ENCODE measurements around the gene NFAM1.

Gene NFAM1

DNA sequence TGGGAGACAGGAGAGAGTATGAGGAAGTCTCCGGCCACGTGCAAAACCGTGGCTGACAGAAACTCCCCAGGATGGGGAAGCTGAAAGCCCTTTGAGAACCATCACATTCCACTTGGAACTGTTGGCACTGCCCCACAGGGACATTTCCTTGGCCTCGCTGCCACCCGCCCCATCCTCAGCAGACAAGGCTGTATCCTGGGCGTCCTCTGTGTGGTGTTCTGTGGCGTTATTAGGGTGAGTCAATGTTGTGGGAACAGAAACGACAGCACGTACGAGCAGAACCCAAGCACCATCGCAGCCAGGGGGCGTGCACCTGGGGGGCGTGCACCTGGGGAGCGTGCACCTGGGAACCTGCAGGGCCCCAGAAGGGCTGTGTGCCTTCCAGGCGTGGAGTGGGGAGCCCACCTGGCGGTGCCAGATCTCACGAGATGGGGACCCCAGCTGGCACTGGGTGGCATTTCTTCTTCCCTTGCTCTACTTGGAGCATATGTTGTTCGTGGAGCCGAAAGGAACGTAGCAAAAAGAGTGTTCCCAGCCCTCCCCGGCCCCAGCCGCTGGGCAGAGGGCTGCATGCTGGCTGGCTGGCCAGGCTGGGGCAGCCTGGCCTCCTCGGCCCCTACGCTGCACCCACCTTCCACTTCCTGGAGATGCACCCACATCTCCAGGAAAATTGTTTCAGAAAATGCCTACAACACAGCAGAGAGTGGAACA is 35.4 kb downstream of the NFAM1 start:
- Histone ChIP-seq H3K27me3 (ENCODE audit: control insufficient read depth, insufficient read depth, low read length) (peaks cover 6% of the 10 kb centered on the region; the same call in 1 of the 2 replicates), H3K27ac (ENCODE audit: low read depth, low read length) (no peak overlapping the region), H3K4me1 (ENCODE audit: control insufficient read depth, insufficient read depth, low read length) (peaks cover 7% of the 10 kb centered on the region; the same call in 1 of the 2 replicates), H3K9ac (ENCODE audit: low read length) (no peak overlapping the region), H3K4me3 (ENCODE audit: low read depth, low read length) (no peak overlapping the region), H3K36me3 (ENCODE audit: control insufficient read depth, insufficient read depth, low read length) (no peaks in the 10 kb centered on the region), H3K9me3 (ENCODE audit: control insufficient read depth, insufficient read depth, low read depth, low read length) (no peaks in the 10 kb centered on the region)

DNA sequence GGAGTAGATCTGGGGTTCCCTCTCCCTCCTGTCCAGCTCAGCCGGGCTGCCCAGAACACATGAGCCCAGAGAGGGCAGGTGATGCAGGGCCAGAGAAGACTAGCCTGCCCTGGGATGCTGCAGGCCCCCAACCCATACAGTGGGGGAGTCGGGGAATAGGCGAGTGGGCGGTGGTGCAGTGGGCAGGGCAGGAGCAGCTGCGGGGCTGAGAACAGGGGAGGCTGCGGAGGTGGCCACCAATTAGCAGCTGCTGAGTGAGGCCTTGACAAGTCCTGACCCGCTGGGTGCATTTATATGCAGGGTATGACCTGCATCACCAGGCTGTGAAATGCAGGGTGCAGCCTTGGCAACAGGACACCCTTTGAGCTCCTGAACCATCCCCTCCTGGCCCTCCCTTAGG is 43.1 kb downstream of the NFAM1 start:
- H3K27ac ChIP-seq (ENCODE audit: low read depth, low read length): no peak overlapping the region
- H3K27me3 ChIP-seq (ENCODE audit: control insufficient read depth, insufficient read depth, low read length): peaks cover 12% of the 10 kb centered on the region
- H3K9ac ChIP-seq (ENCODE audit: low read length): no peak overlapping the region
- H3K9me3 ChIP-seq (ENCODE audit: control insufficient read depth, insufficient read depth, low read depth, low read length): no peaks in the 10 kb centered on the region
- H3K4me1 ChIP-seq (ENCODE audit: control insufficient read depth, insufficient read depth, low read length): 0 out of 2 replicates have a peak, but pooled peaks cover 4% of the 10 kb centered on the region
- H3K36me3 ChIP-seq (ENCODE audit: control insufficient read depth, insufficient read depth, low read length): no peaks in the 10 kb centered on the region
- H3K4me3 ChIP-seq (ENCODE audit: low read depth, low read length): no peak overlapping the region

DNA sequence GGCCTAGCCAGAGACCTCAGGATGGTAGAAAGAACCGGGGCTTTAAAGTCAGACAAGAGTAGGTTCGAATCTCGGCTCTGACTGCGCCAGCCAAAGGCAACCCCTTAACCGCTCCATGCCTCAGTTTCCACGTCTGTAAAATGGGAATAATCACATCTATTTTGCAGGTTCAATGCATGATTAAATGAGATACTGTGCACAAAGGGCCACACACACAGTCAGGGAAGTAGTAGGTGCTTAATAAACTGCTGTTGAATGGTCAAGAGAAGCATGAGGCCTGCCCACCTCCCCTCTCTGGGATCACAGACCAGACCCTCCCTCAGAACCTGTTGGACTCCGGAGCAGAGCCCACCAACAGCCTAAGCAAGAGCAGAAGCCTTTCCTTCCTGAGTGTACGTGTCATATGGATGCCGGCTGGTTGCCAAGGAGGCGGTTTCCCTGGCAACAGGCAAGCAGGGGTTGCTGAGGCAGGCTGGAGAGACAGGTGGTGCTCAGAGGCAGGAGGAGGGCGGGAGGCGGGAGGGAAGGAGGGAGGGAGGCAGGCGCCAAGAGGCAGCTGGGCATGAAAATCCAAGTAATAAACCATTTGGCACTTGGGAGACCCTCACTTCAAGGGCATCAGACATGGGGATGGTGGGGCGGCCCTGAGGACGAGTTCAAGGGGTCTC is 43.9 kb downstream of the NFAM1 start:
- no peak overlapping the region for H3K4me3 ChIP-seq (ENCODE audit: low read depth, low read length)
- H3K36me3 ChIP-seq (ENCODE audit: control insufficient read depth, insufficient read depth, low read length): no peaks in the 10 kb centered on the region
- 0 out of 2 replicates have a peak, but pooled peaks cover 4% of the 10 kb centered on the region for H3K4me1 ChIP-seq (ENCODE audit: control insufficient read depth, insufficient read depth, low read length)
- no peak overlapping the region for H3K9ac ChIP-seq (ENCODE audit: low read length)
- H3K9me3 ChIP-seq (ENCODE audit: control insufficient read depth, insufficient read depth, low read depth, low read length): no peaks in the 10 kb centered on the region
- no peak overlapping the region for H3K27ac ChIP-seq (ENCODE audit: low read depth, low read length)
- H3K27me3 ChIP-seq (ENCODE audit: control insufficient read depth, insufficient read depth, low read length): peaks cover 12% of the 10 kb centered on the region

DNA sequence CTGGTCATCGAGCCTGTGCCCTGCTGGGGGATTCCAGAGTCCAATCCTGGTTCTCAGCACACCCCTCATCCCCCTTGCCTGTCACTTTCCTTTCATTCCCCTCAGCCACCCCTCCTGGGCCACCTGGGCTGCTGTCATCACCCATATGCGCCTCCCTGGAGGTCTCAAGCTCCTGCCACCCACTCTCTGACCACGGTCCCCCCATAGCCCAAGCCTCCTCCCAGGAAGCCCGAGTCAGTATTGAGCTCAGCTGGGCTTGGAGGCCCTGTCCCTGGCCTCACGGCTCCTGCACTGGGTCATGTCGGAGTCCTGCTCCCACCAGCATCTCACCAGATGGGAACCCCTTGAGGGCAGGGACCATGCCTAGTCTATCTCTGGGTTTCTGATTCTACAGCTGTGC is 44.6 kb downstream of the NFAM1 start:
- H3K9me3 ChIP-seq (ENCODE audit: control insufficient read depth, insufficient read depth, low read depth, low read length): no peaks in the 10 kb centered on the region
- H3K4me1 ChIP-seq (ENCODE audit: control insufficient read depth, insufficient read depth, low read length): 0 out of 2 replicates have a peak, but pooled peaks cover 4% of the 10 kb centered on the region
- H3K27ac ChIP-seq (ENCODE audit: low read depth, low read length): no peak overlapping the region
- no peak overlapping the region for H3K9ac ChIP-seq (ENCODE audit: low read length)
- H3K4me3 ChIP-seq (ENCODE audit: low read depth, low read length): no peak overlapping the region
- no peaks in the 10 kb centered on the region for H3K36me3 ChIP-seq (ENCODE audit: control insufficient read depth, insufficient read depth, low read length)
- H3K27me3 ChIP-seq (ENCODE audit: control insufficient read depth, insufficient read depth, low read length): peaks cover 12% of the 10 kb centered on the region

DNA sequence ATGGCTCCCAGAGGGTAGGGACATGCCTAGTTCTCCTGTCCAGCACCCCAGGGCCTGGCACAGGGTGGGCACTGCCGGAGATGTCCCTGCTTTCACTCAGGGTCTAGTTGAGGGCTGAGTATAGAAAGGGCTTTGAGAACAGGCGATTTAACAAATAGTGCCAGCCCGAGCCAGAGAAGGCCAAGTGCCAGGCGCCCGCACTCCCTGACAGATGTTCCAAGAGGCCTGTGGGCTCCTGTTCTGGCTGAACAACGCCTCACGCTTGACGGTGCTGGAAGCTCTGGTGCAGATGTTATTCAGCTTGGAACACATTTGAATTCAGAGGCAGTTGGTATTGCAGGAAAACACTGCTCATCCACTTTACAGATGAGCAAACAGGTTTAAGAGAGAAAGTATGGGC is 46.5 kb downstream of the NFAM1 start:
- Histone ChIP-seq H3K27me3 (ENCODE audit: control insufficient read depth, insufficient read depth, low read length) (peaks cover 6% of the 10 kb centered on the region), H3K9me3 (ENCODE audit: control insufficient read depth, insufficient read depth, low read depth, low read length) (no peaks in the 10 kb centered on the region), H3K27ac (ENCODE audit: low read depth, low read length) (no peak overlapping the region), H3K4me3 (ENCODE audit: low read depth, low read length) (no peak overlapping the region), H3K9ac (ENCODE audit: low read length) (no peak overlapping the region), H3K36me3 (ENCODE audit: control insufficient read depth, insufficient read depth, low read length) (no peaks in the 10 kb centered on the region), H3K4me1 (ENCODE audit: control insufficient read depth, insufficient read depth, low read length) (peaks cover 14% of the 10 kb centered on the region)

DNA sequence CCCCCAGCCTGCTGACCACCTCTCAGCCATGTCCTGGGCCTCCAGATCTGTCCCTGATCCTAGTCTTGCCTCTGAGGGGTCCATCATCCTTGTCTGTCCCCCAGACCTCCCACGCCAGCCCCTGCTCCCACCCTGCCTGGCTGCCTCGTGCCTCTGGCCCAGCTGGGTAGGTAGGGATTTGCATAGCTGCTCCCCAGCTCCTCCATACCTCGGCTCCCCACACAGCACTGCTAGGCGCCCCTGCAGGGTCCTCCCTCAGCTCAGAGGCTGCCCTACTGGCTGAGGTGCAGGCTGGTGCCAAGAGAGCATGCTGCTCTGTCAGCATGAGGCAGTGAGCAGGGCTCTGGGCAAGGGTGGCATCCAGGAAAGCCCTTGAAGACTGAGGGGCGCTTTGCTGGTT is 47.7 kb downstream of the NFAM1 start:
- H3K4me3 ChIP-seq (ENCODE audit: low read depth, low read length): no peak overlapping the region
- peaks cover 4% of the 10 kb centered on the region for H3K27me3 ChIP-seq (ENCODE audit: control insufficient read depth, insufficient read depth, low read length)
- H3K4me1 ChIP-seq (ENCODE audit: control insufficient read depth, insufficient read depth, low read length): peaks cover 17% of the 10 kb centered on the region

DNA sequence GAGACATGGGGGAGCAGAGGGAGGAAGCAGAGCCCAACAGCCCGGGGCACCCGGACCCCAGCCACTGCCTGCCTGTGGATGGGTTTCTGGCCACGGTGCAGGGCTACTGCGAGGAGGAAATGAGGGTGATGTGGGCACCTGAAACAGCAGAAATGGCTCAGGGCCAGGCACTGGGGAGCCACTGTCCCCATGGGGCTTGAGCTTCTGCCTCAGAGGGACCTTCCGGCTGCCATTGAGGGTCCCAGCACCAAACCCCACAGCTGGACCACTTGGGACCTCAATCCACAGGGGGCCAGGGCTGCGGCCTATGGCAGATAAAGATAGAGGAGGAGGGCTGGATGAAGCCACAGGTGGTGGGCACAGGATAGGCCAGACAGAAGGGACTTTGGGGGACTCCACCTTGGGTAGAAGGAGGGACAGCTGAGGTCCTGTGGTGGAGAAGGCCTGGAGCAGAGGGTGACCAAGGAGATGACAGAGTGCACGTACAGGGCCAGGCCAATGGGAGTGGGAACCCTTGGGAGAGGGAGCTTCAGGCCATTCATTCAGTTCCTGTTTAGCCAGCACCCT is 48.3 kb downstream of the NFAM1 start:
- H3K9ac ChIP-seq (ENCODE audit: low read length): no peak overlapping the region
- H3K27me3 ChIP-seq (ENCODE audit: control insufficient read depth, insufficient read depth, low read length): peaks cover 4% of the 10 kb centered on the region
- H3K4me1 ChIP-seq (ENCODE audit: control insufficient read depth, insufficient read depth, low read length): peaks cover 17% of the 10 kb centered on the region
- no peak overlapping the region for H3K4me3 ChIP-seq (ENCODE audit: low read depth, low read length)
- H3K27ac ChIP-seq (ENCODE audit: low read depth, low read length): no peak overlapping the region
- no peaks in the 10 kb centered on the region for H3K36me3 ChIP-seq (ENCODE audit: control insufficient read depth, insufficient read depth, low read length)
- no peaks in the 10 kb centered on the region for H3K9me3 ChIP-seq (ENCODE audit: control insufficient read depth, insufficient read depth, low read depth, low read length)

More for the DNA sequence above, 47.7 kb downstream of the NFAM1 start:
- H3K9ac ChIP-seq (ENCODE audit: low read length): no peak overlapping the region
- no peak overlapping the region for H3K27ac ChIP-seq (ENCODE audit: low read depth, low read length)
- no peaks in the 10 kb centered on the region for H3K36me3 ChIP-seq (ENCODE audit: control insufficient read depth, insufficient read depth, low read length)
- H3K9me3 ChIP-seq (ENCODE audit: control insufficient read depth, insufficient read depth, low read depth, low read length): no peaks in the 10 kb centered on the region

DNA sequence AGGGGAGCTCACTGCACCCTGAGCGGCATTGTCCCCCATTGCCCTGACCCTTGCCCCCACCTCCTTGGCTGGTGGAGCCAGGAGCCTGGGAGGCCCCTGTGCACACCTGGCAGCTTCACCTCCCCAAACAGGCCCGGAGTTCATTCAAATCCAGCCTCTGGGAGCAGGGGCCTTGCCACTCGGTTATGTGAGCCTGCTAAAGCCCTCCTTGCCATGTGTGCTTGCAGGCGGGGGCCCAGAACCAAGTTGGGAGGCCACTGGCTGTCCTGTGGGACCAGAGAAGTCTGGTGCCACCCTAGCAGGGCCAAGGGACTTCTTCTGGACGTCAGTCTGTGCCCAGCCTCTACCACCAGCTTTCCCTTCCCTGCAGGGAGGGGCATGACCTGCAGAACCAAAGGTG is 48.9 kb downstream of the NFAM1 start:
- H3K27ac ChIP-seq (ENCODE audit: low read depth, low read length): no peak overlapping the region
- no peaks in the 10 kb centered on the region for H3K36me3 ChIP-seq (ENCODE audit: control insufficient read depth, insufficient read depth, low read length)
- no peak overlapping the region for H3K4me3 ChIP-seq (ENCODE audit: low read depth, low read length)
- H3K9ac ChIP-seq (ENCODE audit: low read length): no peak overlapping the region
- H3K27me3 ChIP-seq (ENCODE audit: control insufficient read depth, insufficient read depth, low read length): peaks cover 4% of the 10 kb centered on the region
- peaks cover 21% of the 10 kb centered on the region for H3K4me1 ChIP-seq (ENCODE audit: control insufficient read depth, insufficient read depth, low read length)
- H3K9me3 ChIP-seq (ENCODE audit: control insufficient read depth, insufficient read depth, low read depth, low read length): peaks cover 3% of the 10 kb centered on the region

DNA sequence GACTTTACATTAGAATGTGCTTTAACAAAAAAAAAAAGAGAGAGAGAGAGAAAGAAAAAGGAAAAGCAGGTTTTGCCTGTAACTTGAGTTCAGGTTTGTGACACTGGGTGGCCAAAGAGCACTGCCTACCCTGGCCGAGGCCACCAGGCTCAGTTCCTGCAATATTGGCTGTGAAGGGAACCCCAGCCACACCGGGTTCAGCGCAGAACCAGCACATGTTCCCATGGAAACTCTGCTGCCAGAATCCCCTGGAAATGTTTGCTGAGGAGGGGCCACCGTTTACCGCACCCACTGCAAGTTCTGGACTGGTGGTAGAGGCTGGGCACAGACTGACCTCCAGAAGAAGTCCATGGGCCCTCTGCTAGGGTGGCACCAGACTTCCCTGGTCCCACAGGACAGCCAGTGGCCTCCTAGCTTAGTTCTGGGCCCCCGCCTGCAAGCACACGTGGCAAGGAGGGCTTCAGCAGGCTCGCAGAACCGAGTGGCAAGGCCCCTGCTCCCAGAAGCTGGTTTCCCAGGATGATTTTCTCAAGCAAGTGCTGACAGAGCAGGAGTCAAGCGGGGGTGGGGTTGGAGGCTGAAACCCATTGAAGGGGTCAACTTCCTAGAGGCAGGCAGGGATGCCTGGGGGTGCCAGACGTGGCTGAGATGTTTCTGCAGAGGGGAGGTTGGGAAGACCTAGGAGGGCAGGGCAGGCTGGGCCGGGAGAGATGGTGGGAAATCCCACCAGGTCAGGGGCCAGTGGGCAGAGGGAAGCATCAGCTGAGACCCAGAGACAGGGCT is 51.2 kb downstream of the NFAM1 start:
- Histone ChIP-seq H3K9ac (ENCODE audit: low read length) (no peak overlapping the region), H3K4me1 (ENCODE audit: control insufficient read depth, insufficient read depth, low read length) (peaks cover 30% of the 10 kb centered on the region), H3K4me3 (ENCODE audit: low read depth, low read length) (no peak overlapping the region)

DNA sequence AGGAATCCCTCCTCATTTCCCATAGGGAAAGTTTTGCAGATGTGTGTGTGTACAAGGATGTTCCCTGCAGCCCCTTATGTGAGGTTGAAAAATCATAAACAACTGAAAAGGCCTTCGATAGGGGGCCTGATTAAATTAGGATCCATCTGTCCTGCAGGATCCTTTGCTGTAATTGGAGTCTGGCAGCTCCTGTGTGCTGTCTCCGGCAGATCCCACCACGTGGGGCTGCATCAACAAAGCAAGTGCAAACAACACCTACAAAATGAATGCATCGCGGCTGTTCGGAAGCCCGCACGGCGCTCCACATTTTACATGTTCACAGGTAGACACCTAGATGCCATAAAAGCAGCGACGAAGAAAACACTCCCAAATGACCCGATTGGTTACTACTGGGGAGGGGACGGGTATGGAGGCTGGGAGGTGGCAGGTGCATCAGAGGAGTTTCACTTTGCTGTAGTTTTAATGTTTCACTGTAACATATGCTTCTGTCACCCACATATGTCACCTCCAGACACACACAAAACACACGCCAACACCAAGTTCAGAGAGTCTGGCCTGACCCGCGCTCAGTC is 52.2 kb downstream of the NFAM1 start:
- Histone ChIP-seq H3K9me3 (ENCODE audit: control insufficient read depth, insufficient read depth, low read depth, low read length) (peaks cover 3% of the 10 kb centered on the region), H3K4me1 (ENCODE audit: control insufficient read depth, insufficient read depth, low read length) (peaks cover 31% of the 10 kb centered on the region), H3K4me3 (ENCODE audit: low read depth, low read length) (no peak overlapping the region), H3K36me3 (ENCODE audit: control insufficient read depth, insufficient read depth, low read length) (no peaks in the 10 kb centered on the region), H3K9ac (ENCODE audit: low read length) (no peak overlapping the region), H3K27ac (ENCODE audit: low read depth, low read length) (no peak overlapping the region), H3K27me3 (ENCODE audit: control insufficient read depth, insufficient read depth, low read length) (no peaks in the 10 kb centered on the region)

More for the DNA sequence above, 51.2 kb downstream of the NFAM1 start:
- H3K36me3 ChIP-seq (ENCODE audit: control insufficient read depth, insufficient read depth, low read length): no peaks in the 10 kb centered on the region
- no peak overlapping the region for H3K27ac ChIP-seq (ENCODE audit: low read depth, low read length)
- H3K9me3 ChIP-seq (ENCODE audit: control insufficient read depth, insufficient read depth, low read depth, low read length): peaks cover 3% of the 10 kb centered on the region
- no peaks in the 10 kb centered on the region for H3K27me3 ChIP-seq (ENCODE audit: control insufficient read depth, insufficient read depth, low read length)

Measured in HUES6 (cell line).